DMS 273 (cell line): ENCODE measurements around the gene EME1.
"Not testable (repeated sequence)": the region's sequence is repeated elsewhere in the genome, so short reads cannot be mapped to it uniquely, and the experiment has no call there.

Experiments used
- DNase-seq: peaks from one replicate; lab custom pipeline; 2025; ENCODE audit not compliant: unreplicated experiment; lab: John Stamatoyannopoulos, UW

EME1 gene

GRCh38 chr17:50424246-50424995, 51.4 kb downstream of the EME1 start:
- DNase-seq: no peak

DNA sequence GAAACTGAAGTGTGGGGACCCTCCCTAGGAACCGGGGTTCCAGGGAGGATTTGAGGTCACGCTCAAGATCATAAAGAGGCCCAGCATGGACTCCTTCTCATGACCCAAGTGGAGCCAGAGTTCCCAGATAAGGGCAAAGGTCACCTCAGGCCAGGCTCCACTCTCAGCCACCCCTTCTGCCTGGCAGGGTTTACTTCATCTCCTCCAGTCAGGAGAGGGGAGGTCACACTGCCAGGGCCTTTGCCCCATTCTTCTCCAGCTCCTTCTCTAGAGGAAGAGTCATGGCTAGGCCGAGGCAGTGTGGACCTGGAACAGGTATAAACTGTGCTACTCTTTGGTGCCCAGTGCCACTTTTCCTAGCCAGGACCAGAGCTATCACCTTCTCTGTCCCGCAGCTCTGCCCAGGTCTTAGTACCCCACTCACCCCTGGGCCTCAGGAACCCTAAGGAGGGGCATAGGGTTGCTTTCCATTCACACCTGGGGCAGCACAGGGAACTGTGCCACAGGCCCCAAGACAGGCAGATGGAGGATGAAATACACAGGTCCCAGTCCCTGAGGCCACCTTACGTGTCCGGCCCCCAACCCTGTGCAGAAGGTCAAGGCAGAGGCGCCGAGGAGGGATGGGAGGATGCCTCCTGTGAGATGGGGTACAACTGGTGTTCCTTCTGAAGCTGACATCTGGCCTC, 52.1 kb downstream of the EME1 start:
- DNase-seq: no peak

DNA sequence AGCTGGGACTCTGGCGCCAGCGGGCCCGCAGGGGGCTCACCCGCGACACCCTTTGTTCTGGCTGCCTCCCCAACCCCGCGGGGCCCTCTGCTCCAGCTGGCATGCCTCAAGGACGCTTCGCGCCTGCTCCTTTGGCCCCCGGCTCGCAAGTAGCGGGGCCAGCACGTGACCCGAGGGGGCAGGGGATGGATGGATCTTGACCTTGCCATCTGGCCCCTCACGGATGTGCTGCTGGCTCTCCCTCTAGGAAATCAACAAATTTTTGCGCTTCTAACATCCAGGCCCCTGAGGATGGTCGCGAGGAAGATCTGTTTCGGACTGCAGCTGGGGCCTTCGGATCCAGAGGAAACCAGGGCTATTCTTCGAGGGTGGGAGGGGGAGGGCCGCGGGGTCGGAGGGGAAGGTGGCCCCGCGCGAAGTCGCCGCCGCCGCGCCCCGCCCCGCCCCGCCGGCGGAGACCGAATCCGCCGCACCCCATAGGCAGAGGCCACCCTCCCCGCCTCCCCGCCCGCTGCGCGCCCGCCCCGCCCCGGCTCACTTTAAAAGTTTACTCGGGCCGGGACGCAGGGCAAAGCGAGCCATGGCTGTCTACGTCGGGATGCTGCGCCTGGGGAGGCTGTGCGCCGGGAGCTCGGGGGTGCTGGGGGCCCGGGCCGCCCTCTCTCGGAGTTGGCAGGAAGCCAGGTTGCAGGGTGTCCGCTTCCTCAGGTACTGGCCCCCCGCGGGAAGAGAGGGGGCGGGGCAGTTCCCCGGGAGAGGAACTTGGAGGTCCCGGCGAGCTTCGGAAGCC, 52.8 kb downstream of the EME1 start, which contains the start of gene ACSF2:
Gene ACSF2 (plus strand): TSS at position 537 of the 790 bp plus-strand sequence. CDS start 44 bp downstream, at position 581.
- peak; percentile 84 for DNase-seq

DNA sequence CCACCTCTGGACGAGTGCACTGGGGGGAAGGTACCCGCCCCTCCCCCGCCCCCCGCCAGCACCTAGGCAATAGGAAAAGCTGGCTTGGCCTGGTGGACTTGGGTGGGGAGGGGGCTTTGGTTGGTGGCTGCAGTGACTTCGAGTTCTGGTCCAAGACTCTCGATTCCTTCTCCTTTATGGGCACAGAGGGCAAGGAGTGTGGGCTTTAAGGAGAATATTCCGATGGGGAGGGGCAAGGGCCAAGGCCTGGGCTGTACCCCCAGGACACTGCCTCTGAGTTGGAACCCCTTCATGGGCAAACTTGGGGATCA, 53.4 kb downstream of the EME1 start:
- DNase-seq: no peak

DNA sequence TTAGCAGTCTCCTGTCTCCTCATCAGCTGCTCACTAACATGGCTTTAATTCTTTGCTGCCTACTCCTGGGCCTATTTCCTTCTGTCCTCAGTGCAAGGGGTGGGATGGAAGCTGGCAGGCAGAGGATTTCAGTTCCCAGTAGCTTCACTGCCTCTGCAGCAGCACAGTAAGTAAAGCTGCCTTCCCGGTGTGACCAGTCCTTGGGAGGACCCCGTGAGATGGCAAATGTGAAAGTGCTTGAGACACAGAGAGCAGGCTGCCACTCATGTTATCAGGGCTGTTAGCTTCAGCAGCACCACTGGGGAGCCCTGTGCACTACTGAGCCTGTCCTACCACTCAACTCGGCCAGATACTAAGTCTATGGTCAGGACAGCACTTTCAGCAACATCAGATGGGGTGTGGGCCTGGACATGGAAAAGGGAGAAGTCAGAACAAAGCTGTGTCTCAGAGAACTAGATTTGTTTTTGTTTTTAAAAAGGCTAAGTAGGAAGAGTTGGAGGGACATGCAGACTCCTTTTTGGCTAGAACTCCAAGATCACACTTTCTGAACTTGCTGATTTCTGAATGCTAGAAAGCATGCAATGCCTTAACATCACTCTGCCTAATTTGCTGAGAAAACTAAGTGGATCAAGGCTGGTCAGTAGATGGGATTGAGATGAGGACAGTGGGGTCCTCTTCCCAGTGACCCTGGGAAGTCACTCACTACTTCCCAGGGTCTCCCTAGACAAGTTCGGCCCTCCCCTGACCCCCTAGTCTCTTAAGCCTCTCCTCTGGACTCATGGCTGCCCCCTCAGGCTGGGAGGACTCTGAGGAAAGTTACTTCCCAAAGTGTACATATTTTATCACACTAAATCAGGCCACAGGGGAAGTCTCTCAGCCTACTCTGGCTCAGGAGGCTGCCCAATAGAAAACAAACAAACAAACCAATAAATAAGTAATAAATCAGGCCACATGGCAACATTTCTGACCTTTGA, 54.1 kb downstream of the EME1 start:
- peak; percentile 49 for DNase-seq

DNA sequence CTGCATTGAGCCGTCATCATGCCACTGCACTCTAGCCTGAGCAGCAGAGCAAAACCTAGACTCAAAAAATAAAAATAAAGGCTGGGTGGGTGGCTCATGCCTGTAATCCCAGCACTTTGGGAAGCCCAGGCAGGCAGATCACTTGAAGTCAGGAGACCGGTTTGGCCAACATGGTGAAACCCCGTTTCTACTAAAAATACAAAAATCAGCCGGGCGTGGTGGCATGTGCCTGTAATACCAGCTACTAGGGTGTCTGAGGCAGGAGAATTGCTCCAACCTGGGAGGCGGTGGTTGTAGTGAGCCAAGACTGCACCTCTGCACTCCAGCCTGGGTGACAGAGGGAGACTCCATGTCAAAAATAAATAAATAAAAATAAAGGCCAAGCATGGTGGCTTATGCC, 55.1 kb downstream of the EME1 start:
- DNase-seq: not testable (repeated sequence)

DNA sequence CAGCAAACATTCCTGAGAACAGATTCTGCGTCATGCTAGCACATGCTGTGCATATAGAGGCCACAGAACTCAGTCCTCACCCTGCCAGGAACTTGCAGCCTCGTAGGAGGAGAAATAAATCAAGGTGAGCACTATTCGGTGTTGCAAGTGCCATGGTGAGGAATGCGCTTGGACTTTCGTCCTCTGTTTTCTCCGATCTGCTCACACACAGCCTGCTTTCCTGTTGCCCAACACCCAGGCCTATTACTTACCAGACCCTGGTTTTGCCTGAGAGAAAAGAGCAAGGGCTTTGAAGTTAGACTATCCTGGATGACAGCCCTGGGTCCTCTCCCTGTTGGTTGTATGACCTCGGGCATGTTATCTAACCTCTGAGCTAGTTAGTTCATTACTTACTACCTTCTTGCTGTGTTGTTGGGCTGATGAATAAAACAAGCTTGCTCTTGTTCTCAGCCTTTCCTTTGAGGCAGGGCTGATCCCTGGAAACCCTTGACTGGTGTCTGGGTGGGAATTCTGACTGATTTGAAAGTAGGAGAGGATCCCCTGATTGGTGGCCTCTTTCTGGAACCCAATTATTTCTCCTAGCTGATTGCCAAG, 55.9 kb downstream of the EME1 start:
- DNase-seq: no peak

DNA sequence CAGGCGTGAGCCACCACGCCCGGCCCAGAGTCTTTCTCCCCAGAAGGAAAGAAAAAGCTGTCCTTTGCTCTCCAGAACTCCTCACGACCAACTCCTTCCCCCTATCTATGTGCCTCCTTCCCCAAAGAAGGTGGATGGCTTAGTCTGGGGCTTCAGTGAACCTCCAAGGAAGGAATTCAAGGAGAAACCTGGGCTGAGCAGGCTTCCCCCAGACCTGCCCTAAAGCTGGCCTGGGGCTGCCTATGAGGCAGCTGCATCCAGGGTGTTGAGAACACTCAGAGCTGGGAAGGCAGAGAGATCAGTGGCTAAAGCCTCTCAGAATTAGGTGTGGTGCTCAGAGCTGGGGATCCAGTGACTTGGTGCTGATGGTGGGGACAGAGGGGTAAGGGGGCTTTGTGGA, 56.8 kb downstream of the EME1 start:
- DNase-seq: no peak
